A549 (cell line): ENCODE measurements around the gene CCDC88B. TPM values are rescaled to one million over a fixed set of nuclear protein-coding genes. Genes with fewer than 3 reads are reported as not detected.

Source experiments
- ATAC-seq, 2 experiments: fragments of 200-7000 bp in 1 of 2; fragments of >200 bp in 1 of 2; cut with Nextera tagmentation in 1 of 2; cut with Tn5 transposase in 1 of 2; 3 replicates each; pipeline versions ENCODE4 v1.8.0 to v1.9.1; 2018 to 2020; ENCODE audit warnings: mild to moderate bottlenecking in 1 of 2, moderate library complexity in 1 of 2
- CTCF ChIA-PET: fragments of 300-600 bp; sonication (Branson Sonifier 250); formaldehyde crosslinking; extraction: SDS; loops from one replicate; lab custom pipeline; 2021; ENCODE audit warnings: antibody characterized with exemption, inconsistent platforms; lab: Yijun Ruan, JAX
- POLR2A ChIA-PET: fragments of 350-600 bp; formaldehyde crosslinking; extraction: SDS; loops from one replicate; lab custom pipeline; 2021; ENCODE audit warnings: antibody characterized with exemption, inconsistent platforms; lab: Yijun Ruan, JAX
- DNase-seq, 2 experiments: peaks; one replicate each; pipeline versions ENCODE4 v3.0.0 to v3.0.0-alpha.2; 2011 to 2016; ENCODE audit warnings: low read depth in 1 of 2, low spot score in 1 of 2
- FAIRE-seq: peaks from 2 replicates; lab custom pipeline; 2011; peaks lifted over from hg19 to GRCh38; lab: Jason Lieb, UNC
- H3K27ac ChIP-seq, 2 experiments: fragments of >200 bp; sonication (Bioruptor Twin); formaldehyde crosslinking; 3 replicates each; pipeline ENCODE4 v1.5.1; 2016 to 2017
- H3K4me1 ChIP-seq: fragments of >200 bp; sonication (Bioruptor Twin); formaldehyde crosslinking; 3 replicates; pipeline ENCODE4 v1.6.1; 2016
- H3K4me2 ChIP-seq: fragments of >200 bp; sonication (Bioruptor Twin); formaldehyde crosslinking; 3 replicates; pipeline ENCODE4 v1.6.1; 2016
- H3K4me3 ChIP-seq: fragments of >200 bp; sonication (Bioruptor Twin); formaldehyde crosslinking; 3 replicates; pipeline ENCODE4 v1.5.1; 2016
- H3K9me3 ChIP-seq: fragments of >200 bp; sonication (Bioruptor Twin); formaldehyde crosslinking; 3 replicates; pipeline ENCODE4 v1.6.1; 2016
- CHD4 ChIP-seq: fragments of 200-600 bp; sonication (generic); IDR thresholded peaks from 2 replicates; pipeline ENCODE4 v1.6.1; 2016; ENCODE audit warnings: antibody characterized with exemption, mild to moderate bottlenecking, borderline replicate concordance
- CTCF ChIP-seq: fragments of >200 bp; sonication (Bioruptor Twin); formaldehyde crosslinking; IDR thresholded peaks from 3 replicates; pipeline ENCODE4 v1.5.1; 2016
- EP300 ChIP-seq, 2 experiments: fragments of >200 bp; sonication (Bioruptor Twin); formaldehyde crosslinking; IDR thresholded peaks; 2 replicates in 1 of 2; 3 replicates in 1 of 2; pipeline ENCODE4 v1.6.1; 2016 to 2017
- FOSB ChIP-seq: fragments of 250-450 bp; sonication (Bioruptor Pico); IDR thresholded peaks from 2 replicates; pipeline ENCODE4 v1.5.0; 2020; ENCODE audit warnings: mild to moderate bottlenecking, moderate library complexity
- GATA3 ChIP-seq: IDR thresholded peaks from 2 replicates; pipeline ENCODE4 v1.6.1; 2012; ENCODE audit warnings: borderline replicate concordance
- HOXB5 ChIP-seq: fragments of 250-450 bp; sonication (Bioruptor Pico); IDR thresholded peaks from 2 replicates; pipeline ENCODE4 v1.5.0; 2020; ENCODE audit warnings: mild to moderate bottlenecking, moderate library complexity
- JUN ChIP-seq, 2 experiments: fragments of >200 bp; sonication (Bioruptor Twin); formaldehyde crosslinking; IDR thresholded peaks; 2 replicates in 1 of 2; 3 replicates in 1 of 2; pipeline ENCODE4 v1.6.1; 2016 to 2017
- JUNB ChIP-seq: fragments of >200 bp; sonication (Bioruptor Twin); formaldehyde crosslinking; IDR thresholded peaks from 2 replicates; pipeline ENCODE4 v1.6.1; 2016
- KDM1A ChIP-seq: fragments of 200-600 bp; sonication (generic); IDR thresholded peaks from 2 replicates; pipeline ENCODE4 v1.6.1; 2016; ENCODE audit warnings: low read depth, mild to moderate bottlenecking
- KDM5A ChIP-seq: fragments of 200-600 bp; sonication (generic); IDR thresholded peaks from 2 replicates; pipeline ENCODE4 v1.6.1; 2016; ENCODE audit warnings: antibody characterized with exemption, mild to moderate bottlenecking
- MAFK ChIP-seq: fragments of 450-650 bp; IDR thresholded peaks from 2 replicates; pipeline ENCODE4 v1.6.1; 2014; ENCODE audit not compliant: partially characterized antibody
- MAZ ChIP-seq: fragments of 150-350 bp; IDR thresholded peaks from 2 replicates; pipeline ENCODE4 v1.6.1; 2014; ENCODE audit warnings: antibody characterized with exemption, low read depth, low read length, borderline replicate concordance
- NPAS2 ChIP-seq: fragments of 250-450 bp; sonication (Bioruptor Pico); IDR thresholded peaks from 2 replicates; pipeline ENCODE4 v1.8.0; 2022; ENCODE audit warnings: mild to moderate bottlenecking, moderate library complexity, borderline replicate concordance
- POLR2A ChIP-seq: IDR thresholded peaks from 2 replicates; pipeline ENCODE4 v1.6.1; 2012; ENCODE audit warnings: mild to moderate bottlenecking, low read length
- RNF2 ChIP-seq: fragments of 200-600 bp; sonication (generic); IDR thresholded peaks from 2 replicates; pipeline ENCODE4 v1.6.1; 2016; ENCODE audit warnings: low read depth, mild to moderate bottlenecking, antibody characterized with exemption, moderate library complexity, borderline replicate concordance
- TP53 ChIP-seq: fragments of 250-450 bp; sonication (Bioruptor Pico); IDR thresholded peaks from 2 replicates; pipeline ENCODE4 v1.5.0; 2021; ENCODE audit warnings: mild to moderate bottlenecking, moderate library complexity
- ZFP36 ChIP-seq: fragments of 450-650 bp; IDR thresholded peaks from 2 replicates; pipeline ENCODE4 v1.6.1; 2014; ENCODE audit warnings: borderline replicate concordance; ENCODE audit not compliant: partially characterized antibody
- WGBS: methylation state at CpG from one replicate; pipeline ENCODE4 v1.1.6; 2017; ENCODE audit errors: missing lambda C conversion rate; 5-methylcytosine and 5-hydroxymethylcytosine counted together
- polyA plus RNA-seq, 4 experiments: library from polyadenylated mRNA; depleted of rRNA in 3 of 4; stranded (reverse); fragments of >200 nt; fragmentation: RNase III in 1 of 4; extraction: RNeasy Plus Mini Kit Qiagen cat#74134 plus additional on column Dnase treatment in 1 of 4; gene quantifications; 2 replicates in 3 of 4; 3 replicates in 1 of 4; pipeline ENCODE4 v1.2.3, GENCODE V29; 2011 to 2017
- TF ChIP-seq, protein P1 (sequence below): fragments of 200-600 bp; sonication (generic); IDR thresholded peaks from 2 replicates; pipeline ENCODE4 v1.6.1; 2016; ENCODE audit warnings: antibody characterized with exemption, mild to moderate bottlenecking, moderate library complexity
- TF ChIP-seq, protein P2 (sequence below): fragments of 450-650 bp; IDR thresholded peaks from 2 replicates; pipeline ENCODE4 v1.6.1; 2014; ENCODE audit warnings: antibody characterized with exemption

The CCDC88B gene
- polyA plus RNA-seq, 2 of the 4 experiments (the other 2 are of a cell fraction): 4.8 to 8.8 TPM

GRCh38 chr11:64338716-64339115 lies 1.3 kb upstream of the CCDC88B start:
- DNase-seq (no peak), ATAC-seq (no peak), FAIRE-seq (no peak)
- H3K4me1 ChIP-seq: peaks cover 30% of the 10 kb centered on the region
- CTCF ChIA-PET: interaction anchor here (0.7 to 33.9 kb wide), 3 partner anchors 15 to 111 kb away, joined by 4 to 996 read pairs (median 301); partner anchors contain the start of genes CATSPERZ, ESRRA, PRDX5 and TRMT112
- H3K4me2 ChIP-seq: no peak overlapping the region
- H3K9me3 ChIP-seq: no peaks in the 10 kb centered on the region
- POLR2A ChIA-PET: interaction anchor here (0.7 to 1.9 kb wide), 2 partner anchors 21 to 57 kb away, joined by 4 to 13 read pairs; partner anchors contain the start of gene PRDX5
- H3K27ac ChIP-seq: peak overlapping the region in 1 of 2 experiments; percentile 38; a peak in 2 of 6 replicates
- TF ChIP-seq, protein P1, sequence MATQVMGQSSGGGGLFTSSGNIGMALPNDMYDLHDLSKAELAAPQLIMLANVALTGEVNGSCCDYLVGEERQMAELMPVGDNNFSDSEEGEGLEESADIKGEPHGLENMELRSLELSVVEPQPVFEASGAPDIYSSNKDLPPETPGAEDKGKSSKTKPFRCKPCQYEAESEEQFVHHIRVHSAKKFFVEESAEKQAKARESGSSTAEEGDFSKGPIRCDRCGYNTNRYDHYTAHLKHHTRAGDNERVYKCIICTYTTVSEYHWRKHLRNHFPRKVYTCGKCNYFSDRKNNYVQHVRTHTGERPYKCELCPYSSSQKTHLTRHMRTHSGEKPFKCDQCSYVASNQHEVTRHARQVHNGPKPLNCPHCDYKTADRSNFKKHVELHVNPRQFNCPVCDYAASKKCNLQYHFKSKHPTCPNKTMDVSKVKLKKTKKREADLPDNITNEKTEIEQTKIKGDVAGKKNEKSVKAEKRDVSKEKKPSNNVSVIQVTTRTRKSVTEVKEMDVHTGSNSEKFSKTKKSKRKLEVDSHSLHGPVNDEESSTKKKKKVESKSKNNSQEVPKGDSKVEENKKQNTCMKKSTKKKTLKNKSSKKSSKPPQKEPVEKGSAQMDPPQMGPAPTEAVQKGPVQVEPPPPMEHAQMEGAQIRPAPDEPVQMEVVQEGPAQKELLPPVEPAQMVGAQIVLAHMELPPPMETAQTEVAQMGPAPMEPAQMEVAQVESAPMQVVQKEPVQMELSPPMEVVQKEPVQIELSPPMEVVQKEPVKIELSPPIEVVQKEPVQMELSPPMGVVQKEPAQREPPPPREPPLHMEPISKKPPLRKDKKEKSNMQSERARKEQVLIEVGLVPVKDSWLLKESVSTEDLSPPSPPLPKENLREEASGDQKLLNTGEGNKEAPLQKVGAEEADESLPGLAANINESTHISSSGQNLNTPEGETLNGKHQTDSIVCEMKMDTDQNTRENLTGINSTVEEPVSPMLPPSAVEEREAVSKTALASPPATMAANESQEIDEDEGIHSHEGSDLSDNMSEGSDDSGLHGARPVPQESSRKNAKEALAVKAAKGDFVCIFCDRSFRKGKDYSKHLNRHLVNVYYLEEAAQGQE: no peak
- TF ChIP-seq TP53 (CRISPR knock-in tag) (no peak), MAZ (no peak), KDM1A (no peak), ZFP36 (no peak)
- TF ChIP-seq, protein P2, sequence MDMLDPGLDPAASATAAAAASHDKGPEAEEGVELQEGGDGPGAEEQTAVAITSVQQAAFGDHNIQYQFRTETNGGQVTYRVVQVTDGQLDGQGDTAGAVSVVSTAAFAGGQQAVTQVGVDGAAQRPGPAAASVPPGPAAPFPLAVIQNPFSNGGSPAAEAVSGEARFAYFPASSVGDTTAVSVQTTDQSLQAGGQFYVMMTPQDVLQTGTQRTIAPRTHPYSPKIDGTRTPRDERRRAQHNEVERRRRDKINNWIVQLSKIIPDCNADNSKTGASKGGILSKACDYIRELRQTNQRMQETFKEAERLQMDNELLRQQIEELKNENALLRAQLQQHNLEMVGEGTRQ: no peak
- TF ChIP-seq, all 56 proteins: peak for 0
- WGBS: 88% methylated on average over 8 of the region's 8 CpGs
- H3K4me3 ChIP-seq: no peak overlapping the region

- H3K4me1 ChIP-seq: peaks cover 28% of the 10 kb centered on the region
- H3K9me3 ChIP-seq: no peaks in the 10 kb centered on the region
- no peak overlapping the region for H3K4me3 ChIP-seq
Observed at GRCh38 chr11:64339286-64339685, 718 bp upstream of the CCDC88B start.

DNA sequence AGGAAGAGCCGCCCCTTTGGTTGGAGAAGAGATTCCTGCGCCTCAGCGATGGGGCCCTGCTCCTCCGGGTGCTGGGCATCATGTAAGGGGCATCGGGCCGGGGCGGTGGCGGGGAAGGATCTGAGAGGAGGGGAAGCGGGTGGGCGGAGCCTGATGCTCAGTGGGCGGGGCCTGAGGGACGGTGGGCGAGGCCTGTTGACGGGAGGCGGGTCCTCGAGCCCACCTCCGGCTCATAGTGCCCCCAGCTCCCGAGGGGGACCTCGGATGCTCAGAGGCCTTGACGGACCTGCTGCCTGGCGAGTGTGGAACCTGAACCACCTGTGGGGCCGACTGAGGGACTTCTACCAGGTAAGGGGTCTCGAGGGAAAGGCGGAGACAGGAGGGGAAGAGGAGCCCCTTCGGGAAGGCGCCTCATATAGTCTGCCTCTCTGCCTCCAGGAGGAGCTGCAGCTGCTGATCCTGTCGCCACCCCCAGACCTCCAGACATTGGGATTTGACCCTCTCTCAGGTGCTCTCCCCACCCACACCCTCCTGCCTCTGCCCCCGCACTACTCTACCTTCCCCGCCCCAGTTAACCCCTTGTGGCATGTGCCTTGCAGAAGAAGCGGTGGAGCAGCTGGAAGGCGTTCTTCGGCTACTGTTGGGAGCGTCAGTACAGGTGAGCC lies 799 bp downstream of the CCDC88B start:
- ChIA-PET POLR2A (interaction anchor here (0.6 to 1.6 kb wide), 2 partner anchors 15 to 23 kb away, joined by 7 read pairs; partner anchors contain the start of genes PRDX5 and TRMT112), CTCF (interaction anchor here (0.5 to 33.9 kb wide), 11 partner anchors 13 to 935 kb away, joined by 3 to 996 read pairs (median 3); partner anchors contain the start of genes CATSPERZ, ESRRA, PRDX5 and TRMT112)
- WGBS: 80% methylated on average over 21 of the region's 33 CpGs
- FAIRE-seq (no peak), ATAC-seq (0 out of 6 replicates have a peak, but pooled peaks of 1 of the 2 experiments have one; percentile 3), DNase-seq (no peak)
- no peak overlapping the region for H3K4me3 ChIP-seq
- TF ChIP-seq NPAS2 (CRISPR knock-in tag) (no peak), KDM5A (no peak), GATA3 (no peak), POLR2A (no peak), FOSB (CRISPR knock-in tag) (no peak), HOXB5 (no peak), CTCF (no peak), JUN (IDR thresholded peaks at IDR 0.05) (no peak), TP53 (CRISPR knock-in tag) (no peak), MAZ (no peak)
- TF ChIP-seq, protein P1: no peak
- H3K27ac ChIP-seq: peak overlapping the region in 1 of 2 experiments; percentile 32; a peak in 2 of 6 replicates
- no peak overlapping the region for H3K4me2 ChIP-seq
- H3K4me1 ChIP-seq: peaks cover 15% of the 10 kb centered on the region
- H3K9me3 ChIP-seq: no peaks in the 10 kb centered on the region

More at GRCh38 chr11:64339286-64339685, 718 bp upstream of the CCDC88B start:
- POLR2A ChIA-PET: interaction anchor here (0.7 kb wide), 1 partner anchor 57 kb away, joined by 4 read pairs; no protein-coding TSS in a partner anchor
- FAIRE-seq (no peak), ATAC-seq (no peak), DNase-seq (no peak)
- TF ChIP-seq RNF2: no peak
- TF ChIP-seq CHD4: no peak
- TF ChIP-seq MAFK: peak; percentile 29
- no peak for TF ChIP-seq JUNB
- no peak for TF ChIP-seq FOSB (CRISPR knock-in tag)
- TF ChIP-seq EP300 (IDR thresholded peaks at IDR 0.05): no peak
- Histone ChIP-seq H3K27ac (peak overlapping the region in 1 of 2 experiments; percentile 15; a peak in 1 of 6 replicates), H3K4me2 (no peak overlapping the region)
- 60% methylated on average over 4 of the region's 4 CpGs for WGBS
- CTCF ChIA-PET: interaction anchor here (0.7 to 33.9 kb wide), 4 partner anchors 12 to 111 kb away, joined by 4 to 996 read pairs (median 306); partner anchors contain the start of genes CATSPERZ, ESRRA, PRDX5 and TRMT112
